Keratinocyte (primary cell): ENCODE measurements around the gene SRSF12.

Experiments used
- EZH2 ChIP-seq: IDR thresholded peaks from one replicate; pipeline ENCODE4 v1.6.1; 2012; ENCODE audit warnings: inconsistent platforms, mild to moderate bottlenecking, low read length, moderate library complexity
- TF ChIP-seq, protein P1 (sequence below), 3 experiments: IDR thresholded peaks in 1 of 3; conservative IDR thresholded peaks in 1 of 3; optimal IDR thresholded peaks in 1 of 3; 2 replicates in 2 of 3; 3 replicates in 1 of 3; pipeline versions ENCODE3 to v1.5.1; 2011; ENCODE audit warnings: low read length in 3 of 3, mild to moderate bottlenecking in 3 of 3, moderate library complexity in 2 of 3, control low read depth in 1 of 3, inconsistent platforms in 1 of 3; ENCODE audit not compliant: insufficient read depth in 2 of 3; ENCODE audit errors: extremely low read depth in 1 of 3

DNA sequence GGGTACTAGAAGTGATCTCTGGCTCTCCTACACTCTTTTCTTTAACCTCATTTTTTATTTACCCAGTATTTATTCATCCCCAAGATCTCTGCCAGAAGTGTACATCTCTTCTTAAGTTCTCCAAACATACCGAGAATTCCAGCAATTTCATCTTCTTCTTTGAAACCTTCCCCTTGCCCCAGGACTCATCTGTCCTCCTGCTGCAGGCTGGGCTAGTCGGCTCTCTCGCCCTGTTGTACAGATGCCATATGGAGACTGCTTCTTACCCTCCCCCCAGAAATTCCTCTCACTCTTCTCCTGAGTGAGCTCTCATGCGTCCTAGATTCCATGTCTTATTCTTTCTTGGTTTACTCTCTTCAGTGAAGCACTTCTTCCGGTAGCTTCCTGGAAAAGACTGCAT lies 59.2 kb downstream of the SRSF12 start:
- TF ChIP-seq, protein P1, sequence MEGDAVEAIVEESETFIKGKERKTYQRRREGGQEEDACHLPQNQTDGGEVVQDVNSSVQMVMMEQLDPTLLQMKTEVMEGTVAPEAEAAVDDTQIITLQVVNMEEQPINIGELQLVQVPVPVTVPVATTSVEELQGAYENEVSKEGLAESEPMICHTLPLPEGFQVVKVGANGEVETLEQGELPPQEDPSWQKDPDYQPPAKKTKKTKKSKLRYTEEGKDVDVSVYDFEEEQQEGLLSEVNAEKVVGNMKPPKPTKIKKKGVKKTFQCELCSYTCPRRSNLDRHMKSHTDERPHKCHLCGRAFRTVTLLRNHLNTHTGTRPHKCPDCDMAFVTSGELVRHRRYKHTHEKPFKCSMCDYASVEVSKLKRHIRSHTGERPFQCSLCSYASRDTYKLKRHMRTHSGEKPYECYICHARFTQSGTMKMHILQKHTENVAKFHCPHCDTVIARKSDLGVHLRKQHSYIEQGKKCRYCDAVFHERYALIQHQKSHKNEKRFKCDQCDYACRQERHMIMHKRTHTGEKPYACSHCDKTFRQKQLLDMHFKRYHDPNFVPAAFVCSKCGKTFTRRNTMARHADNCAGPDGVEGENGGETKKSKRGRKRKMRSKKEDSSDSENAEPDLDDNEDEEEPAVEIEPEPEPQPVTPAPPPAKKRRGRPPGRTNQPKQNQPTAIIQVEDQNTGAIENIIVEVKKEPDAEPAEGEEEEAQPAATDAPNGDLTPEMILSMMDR (optimal IDR thresholded peaks at IDR 0.05 in 1 of 3, IDR thresholded peaks at IDR 0.05 in 1 of 3, conservative IDR thresholded peaks at IDR 0.05 in 1 of 3; ENCODE audit: extremely low read depth in 1 of 3, insufficient read depth in 2 of 3, low read length in 3 of 3), result no peak
- no peak for TF ChIP-seq EZH2
